Activated gamma-delta T cell treated with Interleukin-2 at 50 U/mL for 16 hours (primary cell): ENCODE measurements around the gene MRPL54.

Experiments used
- DNase-seq: peaks from one replicate; pipeline ENCODE4 v3.0.0-alpha.2; 2020

MRPL54 gene

GRCh38 chr19:3785938-3786824 lies 23.7 kb downstream of the MRPL54 start, which contains the start of gene MATK:
TSS of gene MATK (minus strand) at chr19:3786381. CDS start at chr19:3785135, 1,246 bp downstream.
- no peak for DNase-seq

- peak; percentile 32 for DNase-seq
These were observed 26.7 kb downstream of the MRPL54 start for GRCh38 chr19:3788996-3789778.

GRCh38 chr19:3790209-3790734 lies 27.8 kb downstream of the MRPL54 start:
- no peak for DNase-seq

- no peak for DNase-seq
These were observed 28.5 kb downstream of the MRPL54 start for GRCh38 chr19:3790941-3791340.

- no peak for DNase-seq
These were observed 29.6 kb downstream of the MRPL54 start for GRCh38 chr19:3792114-3792513.

GRCh38 chr19:3793799-3794198 lies 31.3 kb downstream of the MRPL54 start:
- no peak for DNase-seq

GRCh38 chr19:3796358-3796757 lies 33.9 kb downstream of the MRPL54 start:
- no peak for DNase-seq

GRCh38 chr19:3798137-3798536 lies 35.7 kb downstream of the MRPL54 start:
- DNase-seq = peak; percentile 49

- DNase-seq = no peak
These were observed 38.5 kb downstream of the MRPL54 start for GRCh38 chr19:3800996-3801395.

- DNase-seq = peak; percentile 65
These were observed 39.1 kb downstream of the MRPL54 start for GRCh38 chr19:3801412-3802096.

GRCh38 chr19:3803114-3803888 lies 40.8 kb downstream of the MRPL54 start:
- no peak for DNase-seq

- no peak for DNase-seq
These were observed 41.5 kb downstream of the MRPL54 start for GRCh38 chr19:3803986-3804385.

- no peak for DNase-seq
These were observed 41.9 kb downstream of the MRPL54 start for GRCh38 chr19:3804429-3804828.

GRCh38 chr19:3805859-3806258 lies 43.4 kb downstream of the MRPL54 start:
- DNase-seq = no peak

GRCh38 chr19:3807131-3807480 lies 44.6 kb downstream of the MRPL54 start:
- DNase-seq = no peak

- no peak for DNase-seq
These were observed 45.3 kb downstream of the MRPL54 start for GRCh38 chr19:3807574-3808354.

GRCh38 chr19:3808420-3809143 lies 46.1 kb downstream of the MRPL54 start:
- no peak for DNase-seq

- DNase-seq = no peak
These were observed 47.6 kb downstream of the MRPL54 start for GRCh38 chr19:3809881-3810707.

GRCh38 chr19:3810708-3811355 lies 48.4 kb downstream of the MRPL54 start:
- DNase-seq = no peak
